ENCODE data around the gene RAI14.
A peak's percentile ranks its signal among the peaks of the same experiment; 100 is the strongest.

The RAI14 gene

DNA sequence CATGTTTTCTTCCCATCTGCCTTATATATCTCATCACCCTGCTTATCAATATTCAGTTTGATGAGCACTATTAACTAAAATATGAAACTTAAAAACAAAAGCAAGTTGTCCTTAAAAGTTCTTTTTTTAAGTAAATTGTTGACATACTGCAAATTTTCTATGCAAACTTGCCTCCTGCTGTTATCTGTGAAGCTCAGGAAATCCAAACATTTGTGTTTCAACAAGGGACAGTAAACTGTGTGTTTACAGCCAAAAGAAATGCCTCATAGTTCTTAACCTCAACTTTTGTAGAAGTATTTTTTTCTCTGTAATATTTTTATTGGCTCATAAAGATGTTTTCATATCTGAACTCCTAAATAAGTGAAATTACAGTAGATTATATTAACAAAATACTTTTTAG lies 175.2 kb downstream of the RAI14 start:
- DNase-seq: no peak

- DNase-seq: no peak
These were observed 176.4 kb downstream of the RAI14 start for GRCh38 chr5:34832568-34832967.

- DNase-seq: no peak
These were observed 177.0 kb downstream of the RAI14 start for GRCh38 chr5:34833090-34833489.

- no peak for DNase-seq
These were observed 178.1 kb downstream of the RAI14 start for GRCh38 chr5:34833976-34834793.

GRCh38 chr5:34834794-34835089 lies 178.6 kb downstream of the RAI14 start:
- DNase-seq: no peak

- no peak for DNase-seq
These were observed 179.5 kb downstream of the RAI14 start for GRCh38 chr5:34835664-34836063.

DNA sequence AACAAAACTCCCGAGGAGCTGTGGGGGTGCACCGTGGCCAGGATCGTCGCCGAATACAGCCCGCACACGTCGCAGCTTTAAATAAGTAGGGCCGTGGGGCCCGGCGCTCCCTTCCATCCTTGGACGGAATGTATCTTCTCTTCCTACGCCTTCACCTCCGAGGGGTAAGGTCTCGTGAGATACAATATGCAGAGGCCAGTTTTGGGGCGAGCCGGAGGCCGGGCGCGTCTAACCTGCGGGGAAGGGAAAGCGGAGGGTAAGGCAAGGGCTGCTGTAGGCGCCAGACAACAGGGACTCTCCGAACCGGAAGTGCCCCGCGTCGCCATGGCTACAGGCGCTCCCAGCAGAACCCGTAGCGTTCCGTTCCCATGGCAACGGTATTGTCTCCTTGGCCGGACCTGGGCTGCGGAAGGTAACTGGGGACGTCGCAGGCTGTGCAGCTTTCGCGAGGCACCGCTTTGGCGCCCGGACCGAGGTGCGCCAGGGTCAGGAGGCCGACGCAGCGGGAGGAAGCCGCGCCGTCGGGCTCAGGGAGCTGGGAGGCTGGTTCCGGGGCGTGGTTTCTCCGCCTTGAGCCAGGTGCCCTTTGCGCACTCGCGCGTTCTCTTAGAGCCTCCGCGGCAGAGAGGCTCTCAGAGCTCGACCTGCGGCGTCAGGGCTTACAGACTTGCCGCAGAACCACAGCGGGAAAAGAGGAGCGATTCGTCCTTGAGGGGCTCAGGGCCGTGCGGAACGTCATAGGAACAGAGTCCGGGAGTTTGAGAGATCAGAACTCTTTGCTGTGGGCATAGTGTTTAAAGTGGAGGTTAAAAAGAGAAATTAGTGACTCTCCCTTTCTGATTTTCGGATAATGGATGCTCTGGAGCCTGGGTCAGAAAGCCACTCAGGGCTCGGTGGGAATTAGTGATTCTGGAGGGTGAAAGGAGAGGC lies 182.9 kb downstream of the RAI14 start, which contains the start of gene TTC23L:
Gene TTC23L, plus strand, starts transcription at position 380 of the 930 bp plus-strand sequence. CDS start 1,508 bp downstream, outside the sequence.
- peak; percentile 95 for DNase-seq

GRCh38 chr5:34841816-34842215 lies 185.7 kb downstream of the RAI14 start:
- DNase-seq: no peak

- DNase-seq: no peak
These were observed 186.4 kb downstream of the RAI14 start for GRCh38 chr5:34842554-34842953.

- no peak for DNase-seq
These were observed 187.4 kb downstream of the RAI14 start for GRCh38 chr5:34843497-34843896.

DNA sequence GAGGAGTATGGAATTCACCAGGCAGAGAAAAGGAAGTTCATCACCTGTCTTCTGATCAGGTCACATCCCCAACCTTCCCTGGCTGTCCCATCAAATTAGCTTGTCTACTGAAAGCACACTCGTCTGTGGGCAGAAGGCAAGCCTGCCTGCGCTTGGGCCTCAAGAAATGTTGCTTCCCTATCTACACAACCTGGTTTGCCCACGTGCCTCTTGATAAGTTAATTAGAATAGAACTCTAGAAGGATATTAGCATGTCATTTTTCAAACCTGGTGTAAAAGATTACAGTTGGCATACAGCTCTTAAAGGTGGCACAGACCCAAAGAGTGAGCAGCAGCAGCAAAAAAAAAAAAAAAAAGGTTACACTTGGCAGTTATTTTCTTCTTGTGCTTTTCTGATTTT lies 188.0 kb downstream of the RAI14 start:
- DNase-seq: no peak

DNA sequence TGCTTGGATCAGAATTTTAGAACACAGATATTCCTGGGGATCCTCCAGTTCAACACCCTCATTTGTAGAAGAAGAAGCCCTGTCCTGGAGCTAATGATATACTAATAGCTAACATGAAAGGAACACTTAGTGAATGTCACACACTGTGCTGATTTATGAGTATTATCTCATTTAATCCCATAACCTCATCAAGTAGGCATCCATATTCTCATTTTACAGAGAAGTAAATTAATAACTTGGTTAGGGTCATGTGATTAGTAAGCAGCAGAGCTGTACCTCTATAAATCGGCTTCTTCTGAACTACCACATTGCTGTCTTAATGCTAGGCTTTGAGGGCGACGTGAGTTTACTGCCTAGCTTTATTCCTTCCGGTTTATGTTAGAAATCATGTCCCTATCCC lies 188.9 kb downstream of the RAI14 start:
- DNase-seq: no peak

DNA sequence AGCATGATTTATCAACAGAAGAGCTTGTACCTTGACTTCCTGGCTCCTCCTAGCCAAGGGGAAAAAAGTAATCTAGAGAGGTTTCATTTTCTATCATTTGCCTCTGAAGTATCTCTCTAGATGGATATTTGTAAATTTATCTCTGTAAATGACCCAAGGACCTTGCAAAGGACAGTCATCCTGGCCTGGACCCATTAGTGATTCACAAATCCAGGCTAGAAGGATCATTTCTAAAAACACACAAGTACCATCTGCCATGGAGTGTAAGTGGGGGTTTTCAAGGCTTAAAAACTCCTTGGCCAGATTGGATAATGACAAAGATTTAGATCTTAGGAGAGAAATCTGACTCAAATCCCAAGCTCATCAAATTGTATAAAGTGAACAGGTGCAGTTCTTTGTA lies 190.9 kb downstream of the RAI14 start:
- DNase-seq: no peak

- DNase-seq: no peak
These were observed 191.4 kb downstream of the RAI14 start for GRCh38 chr5:34847552-34847951.

- DNase-seq: no peak
These were observed 192.1 kb downstream of the RAI14 start for GRCh38 chr5:34848230-34848629.

GRCh38 chr5:34849253-34849652 lies 193.1 kb downstream of the RAI14 start:
- DNase-seq: no peak

GRCh38 chr5:34854459-34855174 lies 198.5 kb downstream of the RAI14 start:
- DNase-seq: no peak

- no peak for DNase-seq
These were observed 201.0 kb downstream of the RAI14 start for GRCh38 chr5:34857161-34857560.

DNA sequence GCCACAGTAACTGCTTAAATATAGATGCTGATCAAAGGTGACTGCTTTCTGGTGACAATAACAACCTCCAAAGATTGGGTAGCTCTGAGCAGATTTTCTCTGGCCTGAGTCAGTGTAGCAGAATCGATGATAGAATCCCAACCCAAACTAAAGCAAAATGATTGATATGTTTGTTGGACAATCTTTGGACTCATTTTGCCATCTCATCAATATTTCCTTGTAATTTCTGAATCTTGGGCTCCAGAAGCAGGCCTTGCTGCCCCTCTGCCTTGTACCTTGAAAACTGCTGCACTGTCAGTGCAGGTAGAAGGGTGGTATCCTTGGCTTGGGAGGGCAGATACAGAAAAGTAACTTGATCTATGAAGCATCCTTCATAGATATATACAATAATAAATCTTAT lies 201.8 kb downstream of the RAI14 start:
- no peak for DNase-seq

GRCh38 chr5:34858790-34859189 lies 202.7 kb downstream of the RAI14 start:
- DNase-seq: no peak

DNA sequence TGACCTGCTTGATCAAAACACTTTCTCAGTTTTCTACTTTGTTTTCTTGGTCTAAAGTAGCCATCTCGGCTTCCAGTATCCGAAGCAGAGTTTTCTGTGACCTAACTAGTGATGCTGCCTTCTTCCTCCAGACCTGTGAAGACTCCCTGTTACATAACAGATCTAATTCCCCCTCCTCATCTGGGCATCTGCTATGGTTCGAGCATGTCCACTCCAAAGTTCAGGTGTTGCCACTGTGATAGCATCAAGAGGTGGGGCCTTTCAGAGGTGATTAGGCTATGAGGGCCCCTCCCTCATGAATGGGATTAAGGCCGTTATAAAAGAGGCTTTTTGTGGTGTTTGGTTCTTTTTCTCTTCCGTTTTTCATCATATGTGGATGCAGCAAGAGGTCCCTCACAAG lies 203.1 kb downstream of the RAI14 start:
- no peak for DNase-seq

DNA sequence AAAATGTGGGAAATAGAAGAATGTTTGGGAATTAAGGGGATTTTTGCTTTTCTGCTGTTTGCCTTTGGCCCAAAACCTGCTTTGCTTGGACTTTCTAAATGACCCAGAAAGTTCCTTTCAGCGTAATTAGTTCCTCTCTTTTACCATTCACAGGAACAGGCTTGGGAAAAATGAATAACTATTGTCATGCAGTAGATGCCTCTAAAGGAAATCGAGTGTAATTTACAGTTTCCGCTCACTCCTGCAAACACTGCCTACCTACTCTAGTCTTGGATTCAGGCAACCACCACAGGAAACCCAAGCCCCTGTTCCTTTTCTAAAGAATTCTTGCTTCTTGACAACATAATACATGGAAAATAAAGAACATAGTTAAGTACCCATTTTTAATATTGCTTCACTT lies 207.8 kb downstream of the RAI14 start:
- DNase-seq: no peak

DNA sequence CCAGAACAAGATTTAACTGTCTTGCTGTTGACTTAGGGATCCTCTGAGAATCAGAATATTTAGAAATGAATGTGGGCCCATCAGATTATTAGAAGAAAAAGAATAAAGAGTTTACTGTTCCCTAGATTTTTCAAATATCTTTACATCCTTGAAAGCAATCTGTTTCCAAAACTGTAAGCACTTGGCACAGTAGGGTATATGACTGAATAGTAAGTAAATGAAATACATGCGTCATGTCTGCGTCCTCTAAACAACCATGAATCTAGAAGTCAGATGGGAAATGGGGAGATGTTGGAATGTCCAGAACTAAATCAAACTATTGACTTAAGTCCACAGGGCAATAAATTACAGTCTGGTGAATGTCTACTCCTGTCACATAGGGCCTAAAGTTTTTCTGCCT lies 209.0 kb downstream of the RAI14 start:
- no peak for DNase-seq
